Astrocyte (in vitro differentiated cells and primary cell): ENCODE results near the gene SLIT3.

Experiments used
- EZH2 ChIP-seq: IDR thresholded peaks from 2 replicates; pipeline ENCODE4 v1.6.1; 2012; ENCODE audit warnings: mild to moderate bottlenecking, low read length, inconsistent platforms; ENCODE audit not compliant: insufficient read depth
- TF ChIP-seq, protein P1 (sequence below): IDR thresholded peaks from 2 replicates; pipeline ENCODE4 v1.5.1; 2011; ENCODE audit warnings: low read depth, mild to moderate bottlenecking, inconsistent platforms, low read length, moderate library complexity; ENCODE audit not compliant: insufficient read depth

DNA sequence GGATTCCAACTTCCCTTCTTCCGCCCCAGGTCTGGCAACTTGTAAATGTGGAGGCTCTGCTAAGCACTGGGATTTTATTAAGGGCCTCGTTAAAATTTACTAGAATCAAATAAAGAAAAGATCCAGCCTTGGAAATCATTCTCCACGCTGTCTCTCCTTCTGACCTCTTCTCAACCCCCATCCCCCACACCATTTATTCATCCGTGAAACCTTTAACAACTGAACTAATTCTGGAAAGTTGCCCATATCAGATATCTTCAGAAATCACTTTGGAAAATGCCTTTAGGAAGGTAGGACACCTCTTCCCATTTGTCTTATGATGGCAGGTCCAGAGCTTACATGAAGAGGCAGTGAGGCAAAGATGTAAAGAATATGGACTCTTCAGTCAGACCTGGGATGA, 288.5 kb downstream of the SLIT3 start:
- TF ChIP-seq EZH2, result no peak
- TF ChIP-seq, protein P1, sequence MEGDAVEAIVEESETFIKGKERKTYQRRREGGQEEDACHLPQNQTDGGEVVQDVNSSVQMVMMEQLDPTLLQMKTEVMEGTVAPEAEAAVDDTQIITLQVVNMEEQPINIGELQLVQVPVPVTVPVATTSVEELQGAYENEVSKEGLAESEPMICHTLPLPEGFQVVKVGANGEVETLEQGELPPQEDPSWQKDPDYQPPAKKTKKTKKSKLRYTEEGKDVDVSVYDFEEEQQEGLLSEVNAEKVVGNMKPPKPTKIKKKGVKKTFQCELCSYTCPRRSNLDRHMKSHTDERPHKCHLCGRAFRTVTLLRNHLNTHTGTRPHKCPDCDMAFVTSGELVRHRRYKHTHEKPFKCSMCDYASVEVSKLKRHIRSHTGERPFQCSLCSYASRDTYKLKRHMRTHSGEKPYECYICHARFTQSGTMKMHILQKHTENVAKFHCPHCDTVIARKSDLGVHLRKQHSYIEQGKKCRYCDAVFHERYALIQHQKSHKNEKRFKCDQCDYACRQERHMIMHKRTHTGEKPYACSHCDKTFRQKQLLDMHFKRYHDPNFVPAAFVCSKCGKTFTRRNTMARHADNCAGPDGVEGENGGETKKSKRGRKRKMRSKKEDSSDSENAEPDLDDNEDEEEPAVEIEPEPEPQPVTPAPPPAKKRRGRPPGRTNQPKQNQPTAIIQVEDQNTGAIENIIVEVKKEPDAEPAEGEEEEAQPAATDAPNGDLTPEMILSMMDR, result no peak
